ENCODE measurements around the gene GLMN.

The GLMN gene

DNA sequence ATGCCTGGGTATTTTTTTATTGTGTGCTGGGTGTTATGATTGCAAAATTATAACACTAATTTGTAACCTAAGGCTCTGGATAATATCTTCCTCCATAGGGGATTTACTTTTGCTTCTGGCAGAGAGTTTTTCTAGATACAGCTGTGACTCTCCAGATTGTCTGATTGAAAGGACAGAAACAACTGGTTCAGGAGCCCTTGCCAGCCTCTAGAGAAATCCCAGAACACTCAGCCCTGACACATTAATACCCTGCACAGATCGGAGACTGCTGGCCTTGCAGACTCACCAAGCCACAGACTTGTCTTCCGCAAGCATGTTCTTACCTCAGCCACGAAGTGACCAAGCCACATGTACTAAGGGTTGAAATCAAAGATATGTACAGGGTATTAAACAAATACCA is 70.4 kb downstream of the GLMN start:
- H3K4me3 ChIP-seq (ENCODE audit: low read depth, low read length), result no peak overlapping the region
- TF ChIP-seq, protein P1, sequence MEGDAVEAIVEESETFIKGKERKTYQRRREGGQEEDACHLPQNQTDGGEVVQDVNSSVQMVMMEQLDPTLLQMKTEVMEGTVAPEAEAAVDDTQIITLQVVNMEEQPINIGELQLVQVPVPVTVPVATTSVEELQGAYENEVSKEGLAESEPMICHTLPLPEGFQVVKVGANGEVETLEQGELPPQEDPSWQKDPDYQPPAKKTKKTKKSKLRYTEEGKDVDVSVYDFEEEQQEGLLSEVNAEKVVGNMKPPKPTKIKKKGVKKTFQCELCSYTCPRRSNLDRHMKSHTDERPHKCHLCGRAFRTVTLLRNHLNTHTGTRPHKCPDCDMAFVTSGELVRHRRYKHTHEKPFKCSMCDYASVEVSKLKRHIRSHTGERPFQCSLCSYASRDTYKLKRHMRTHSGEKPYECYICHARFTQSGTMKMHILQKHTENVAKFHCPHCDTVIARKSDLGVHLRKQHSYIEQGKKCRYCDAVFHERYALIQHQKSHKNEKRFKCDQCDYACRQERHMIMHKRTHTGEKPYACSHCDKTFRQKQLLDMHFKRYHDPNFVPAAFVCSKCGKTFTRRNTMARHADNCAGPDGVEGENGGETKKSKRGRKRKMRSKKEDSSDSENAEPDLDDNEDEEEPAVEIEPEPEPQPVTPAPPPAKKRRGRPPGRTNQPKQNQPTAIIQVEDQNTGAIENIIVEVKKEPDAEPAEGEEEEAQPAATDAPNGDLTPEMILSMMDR (conservative IDR thresholded peaks at IDR 0.05; ENCODE audit: low read depth, low read length), result no peak
- no peak for DNase-seq (ENCODE audit: low read depth)

DNA sequence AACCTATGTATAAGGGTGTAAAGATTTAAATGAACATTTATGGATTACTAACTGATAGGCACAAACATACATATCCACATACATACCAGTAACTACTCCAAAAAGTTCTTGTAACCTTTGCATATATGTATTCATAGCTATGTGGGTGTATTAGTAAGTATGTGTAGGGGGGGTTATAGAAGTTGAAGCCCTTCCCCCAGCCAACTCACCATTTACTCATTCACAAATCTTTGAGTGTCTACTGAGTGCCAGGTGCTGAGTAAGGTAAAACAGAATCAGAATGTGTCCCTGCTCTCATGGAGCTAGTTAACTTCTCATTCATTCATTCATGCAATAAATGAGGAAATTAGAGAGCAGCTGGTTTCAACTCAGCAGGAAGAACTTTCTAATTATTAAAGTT is 79.8 kb downstream of the GLMN start:
- TF ChIP-seq, protein P1 (conservative IDR thresholded peaks at IDR 0.05; ENCODE audit: low read depth, low read length), result no peak
- no peak for DNase-seq (ENCODE audit: low read depth)
- no peak overlapping the region for H3K4me3 ChIP-seq (ENCODE audit: low read depth, low read length)

DNA sequence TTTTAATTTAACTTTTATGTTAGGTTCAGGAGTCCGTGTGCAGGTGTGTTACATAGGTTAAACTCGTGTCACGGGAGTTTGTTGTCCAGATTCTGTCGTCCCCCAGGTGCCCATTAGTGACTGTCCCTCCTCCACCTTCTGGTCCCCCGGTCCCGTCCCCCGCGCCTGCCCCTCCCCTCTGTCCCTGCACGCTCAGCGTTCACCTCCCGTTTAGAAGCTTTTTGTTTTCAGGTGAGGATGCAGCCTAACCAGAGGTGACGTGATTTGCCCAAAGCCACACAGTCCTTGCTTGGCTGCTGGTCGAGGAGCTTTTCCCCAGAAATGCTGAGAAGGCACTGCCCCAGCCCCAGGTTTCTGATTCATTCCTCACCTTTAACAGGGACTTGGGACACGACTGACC is 80.2 kb downstream of the GLMN start:
- TF ChIP-seq, protein P1 (conservative IDR thresholded peaks at IDR 0.05; ENCODE audit: low read depth, low read length), result no peak
- no peak for DNase-seq (ENCODE audit: low read depth)
- no peak overlapping the region for H3K4me3 ChIP-seq (ENCODE audit: low read depth, low read length)

DNA sequence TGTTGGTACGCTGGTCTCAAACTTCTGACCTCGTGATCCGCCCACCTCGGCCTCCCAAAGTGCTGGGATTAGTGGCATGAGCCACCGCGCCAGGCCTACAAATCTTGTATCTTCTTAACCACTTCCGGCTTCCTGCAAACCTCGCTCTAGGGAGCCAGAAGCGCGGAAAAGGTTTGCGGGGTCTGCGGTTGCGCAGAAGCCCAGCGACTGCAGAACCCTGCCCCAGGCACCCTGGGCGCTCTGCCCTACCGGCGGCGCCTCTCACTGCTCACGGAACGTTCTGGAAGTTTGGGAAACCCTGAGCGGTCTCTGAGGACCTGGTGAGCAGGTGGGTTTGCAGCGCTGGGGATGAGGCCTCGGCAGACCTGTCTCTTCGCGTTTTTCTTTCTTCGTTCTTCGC is 81.1 kb downstream of the GLMN start, which contains the start of gene C1orf146:
TSS of gene C1orf146 (plus strand) at position 195 of the 400 bp plus-strand sequence. CDS start 13,506 bp downstream, outside the sequence.
- TF ChIP-seq, protein P1 (conservative IDR thresholded peaks at IDR 0.05; ENCODE audit: low read depth, low read length), result no peak
- no peak within 1 kb of the TSS for H3K4me3 ChIP-seq (ENCODE audit: low read depth, low read length)
- DNase-seq (ENCODE audit: low read depth), result no peak

DNA sequence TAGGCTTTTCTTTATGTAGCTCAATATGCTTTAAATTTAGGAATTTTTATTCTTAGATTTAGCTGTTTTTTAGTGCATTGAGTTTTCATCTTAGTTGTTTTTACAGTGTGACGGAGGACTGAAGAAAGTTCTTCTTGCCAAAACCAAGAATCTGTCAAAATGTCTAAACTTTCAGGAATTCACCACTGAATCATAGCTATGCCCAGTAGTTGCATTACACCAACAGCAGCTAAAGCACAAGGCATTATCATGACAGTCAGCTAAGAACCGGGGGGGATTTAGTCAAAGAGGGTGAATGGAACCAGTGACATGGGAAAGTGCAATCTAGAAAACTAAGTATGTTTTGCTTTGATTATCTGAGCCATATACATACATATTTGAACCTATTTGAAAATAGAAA is 87.6 kb downstream of the GLMN start:
- peak; percentile 89 for DNase-seq (ENCODE audit: low read depth)
- TF ChIP-seq, protein P1 (conservative IDR thresholded peaks at IDR 0.05; ENCODE audit: low read depth, low read length), result no peak
- H3K4me3 ChIP-seq (ENCODE audit: low read depth, low read length), result no peak overlapping the region

DNA sequence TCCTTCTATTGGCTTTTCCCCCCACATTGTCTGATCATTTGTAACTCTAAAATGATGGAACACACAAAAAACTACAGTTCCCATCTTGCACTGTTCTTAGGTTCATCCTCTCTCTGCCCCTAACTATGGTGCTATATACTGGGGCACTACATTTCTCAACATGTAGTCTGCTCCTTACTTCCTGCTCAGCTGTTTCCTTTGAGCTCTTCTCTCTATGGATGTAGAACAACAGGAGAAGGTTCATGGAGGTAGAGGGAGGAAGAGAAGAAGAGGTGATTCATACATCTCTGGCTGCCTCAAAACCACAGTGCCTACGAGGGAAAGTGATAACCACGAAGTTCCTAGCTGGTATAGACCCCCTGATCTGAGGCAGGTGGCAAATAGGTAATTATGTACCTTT is 88.1 kb downstream of the GLMN start:
- DNase-seq (ENCODE audit: low read depth), result peak; percentile 64

DNA sequence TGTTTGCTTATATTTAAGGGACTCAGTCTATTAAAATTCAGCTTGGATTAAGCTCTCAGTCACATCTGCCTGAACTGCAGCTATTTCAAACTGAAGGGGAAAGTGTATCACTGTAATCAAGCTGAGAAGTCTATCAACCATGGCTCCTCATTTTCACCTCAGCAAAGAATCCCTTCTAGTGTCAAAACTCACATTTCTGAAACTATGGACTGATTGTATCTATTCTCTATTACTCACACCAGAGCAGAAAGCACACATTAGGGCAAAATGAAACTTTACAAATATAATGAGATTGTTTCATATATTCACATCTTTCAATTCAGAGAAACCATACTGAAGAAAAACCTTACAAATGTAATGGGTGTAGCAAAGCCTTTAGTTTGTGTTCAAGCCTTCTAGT is 95.7 kb downstream of the GLMN start:
- no peak for DNase-seq (ENCODE audit: low read depth)
- TF ChIP-seq, protein P1 (conservative IDR thresholded peaks at IDR 0.05; ENCODE audit: low read depth, low read length), result no peak
- H3K4me3 ChIP-seq (ENCODE audit: low read depth, low read length), result no peak overlapping the region

More for the DNA sequence above, 88.1 kb downstream of the GLMN start:
- no peak overlapping the region for H3K4me3 ChIP-seq (ENCODE audit: low read depth, low read length)
- TF ChIP-seq, protein P1 (conservative IDR thresholded peaks at IDR 0.05; ENCODE audit: low read depth, low read length), result no peak

Measured in choroid plexus epithelial cell (primary cell).